HFF-Myc (cell line): ENCODE data around the gene YDJC.
"Not testable (repeated sequence)": the region's sequence is repeated elsewhere in the genome, so short reads cannot be mapped to it uniquely, and the experiment has no call there.

Experiments used
- DNase-seq: peaks from one replicate; pipeline ENCODE4 v3.0.0-alpha.2; 2011; ENCODE audit warnings: low read depth; ENCODE audit errors: extremely low read depth
- H3K4me3 ChIP-seq: replicated peaks from 2 replicates; pipeline ENCODE4 v1.5.1; 2011; ENCODE audit warnings: low read depth, mild to moderate bottlenecking, control low read depth, low read length
- TF ChIP-seq, protein P1 (sequence below): IDR thresholded peaks from 2 replicates; pipeline ENCODE4 v1.5.1; 2012; ENCODE audit warnings: mild to moderate bottlenecking, low read depth, low read length, control low read depth; ENCODE audit errors: missing control alignments

The YDJC gene

DNA sequence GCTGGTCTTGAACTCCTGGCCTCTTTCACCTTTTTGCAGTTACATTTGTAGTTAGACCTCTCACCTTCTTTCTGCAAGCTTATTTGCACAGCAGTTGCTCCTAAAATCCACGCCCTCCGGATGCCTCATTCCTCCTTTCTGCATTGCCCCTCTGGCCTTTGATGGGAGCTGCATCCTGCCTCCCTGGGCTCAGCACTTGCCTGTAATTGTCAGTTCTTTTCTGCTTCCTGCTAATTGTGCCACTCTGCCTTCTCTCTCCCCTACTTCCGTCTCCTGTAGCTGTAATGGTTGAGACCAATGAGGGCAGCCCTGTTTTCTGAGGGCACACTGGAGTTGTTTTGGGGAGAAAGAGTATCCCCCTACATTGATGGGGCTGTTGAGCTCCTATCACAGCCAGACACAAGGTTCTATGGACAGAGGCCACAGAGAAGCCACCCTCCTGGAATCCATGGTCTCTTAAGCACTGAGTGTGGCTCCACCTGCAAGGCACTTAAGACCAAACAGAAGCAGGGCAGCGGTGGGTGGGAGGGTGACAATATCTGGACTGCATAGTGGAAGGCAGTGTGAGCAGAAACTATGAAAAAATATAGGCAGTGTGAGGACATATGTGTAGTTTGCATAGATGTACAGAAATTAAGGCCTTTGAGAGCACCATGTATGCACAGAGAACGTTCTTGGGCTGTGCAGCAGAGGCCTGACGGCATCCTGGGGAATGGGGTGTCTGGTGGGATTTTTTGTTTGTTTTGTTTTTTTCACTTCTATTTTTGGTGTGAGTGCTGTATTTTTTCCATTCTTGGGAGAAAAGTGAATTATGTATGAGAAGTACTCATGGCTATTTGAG, 30.5 kb downstream of the YDJC start:
- H3K4me3 ChIP-seq, result no peak overlapping the region
- TF ChIP-seq, protein P1, sequence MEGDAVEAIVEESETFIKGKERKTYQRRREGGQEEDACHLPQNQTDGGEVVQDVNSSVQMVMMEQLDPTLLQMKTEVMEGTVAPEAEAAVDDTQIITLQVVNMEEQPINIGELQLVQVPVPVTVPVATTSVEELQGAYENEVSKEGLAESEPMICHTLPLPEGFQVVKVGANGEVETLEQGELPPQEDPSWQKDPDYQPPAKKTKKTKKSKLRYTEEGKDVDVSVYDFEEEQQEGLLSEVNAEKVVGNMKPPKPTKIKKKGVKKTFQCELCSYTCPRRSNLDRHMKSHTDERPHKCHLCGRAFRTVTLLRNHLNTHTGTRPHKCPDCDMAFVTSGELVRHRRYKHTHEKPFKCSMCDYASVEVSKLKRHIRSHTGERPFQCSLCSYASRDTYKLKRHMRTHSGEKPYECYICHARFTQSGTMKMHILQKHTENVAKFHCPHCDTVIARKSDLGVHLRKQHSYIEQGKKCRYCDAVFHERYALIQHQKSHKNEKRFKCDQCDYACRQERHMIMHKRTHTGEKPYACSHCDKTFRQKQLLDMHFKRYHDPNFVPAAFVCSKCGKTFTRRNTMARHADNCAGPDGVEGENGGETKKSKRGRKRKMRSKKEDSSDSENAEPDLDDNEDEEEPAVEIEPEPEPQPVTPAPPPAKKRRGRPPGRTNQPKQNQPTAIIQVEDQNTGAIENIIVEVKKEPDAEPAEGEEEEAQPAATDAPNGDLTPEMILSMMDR, result no peak
- DNase-seq, result no peak

DNA sequence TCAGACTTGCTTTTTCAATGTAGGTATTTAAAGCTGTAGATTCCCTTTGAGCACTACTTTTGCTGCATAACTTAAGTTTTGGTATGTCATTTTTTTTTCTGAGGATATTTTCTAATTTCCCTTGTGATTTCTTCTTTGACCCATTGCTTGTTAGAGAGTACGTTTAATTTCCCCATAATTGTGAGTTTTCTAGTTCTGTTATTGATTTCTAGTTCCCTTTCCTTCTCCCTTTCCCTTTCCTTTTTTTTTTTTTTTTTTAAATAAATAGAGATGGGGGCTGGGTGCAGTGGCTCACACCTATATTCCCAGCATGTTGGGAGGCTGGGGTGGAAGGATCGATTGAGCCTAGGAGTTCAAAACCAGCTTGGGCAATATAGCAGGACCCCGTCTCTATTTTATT, 31.5 kb downstream of the YDJC start:
- TF ChIP-seq, protein P1, result no peak
- no peak overlapping the region for H3K4me3 ChIP-seq
- DNase-seq, result no peak

DNA sequence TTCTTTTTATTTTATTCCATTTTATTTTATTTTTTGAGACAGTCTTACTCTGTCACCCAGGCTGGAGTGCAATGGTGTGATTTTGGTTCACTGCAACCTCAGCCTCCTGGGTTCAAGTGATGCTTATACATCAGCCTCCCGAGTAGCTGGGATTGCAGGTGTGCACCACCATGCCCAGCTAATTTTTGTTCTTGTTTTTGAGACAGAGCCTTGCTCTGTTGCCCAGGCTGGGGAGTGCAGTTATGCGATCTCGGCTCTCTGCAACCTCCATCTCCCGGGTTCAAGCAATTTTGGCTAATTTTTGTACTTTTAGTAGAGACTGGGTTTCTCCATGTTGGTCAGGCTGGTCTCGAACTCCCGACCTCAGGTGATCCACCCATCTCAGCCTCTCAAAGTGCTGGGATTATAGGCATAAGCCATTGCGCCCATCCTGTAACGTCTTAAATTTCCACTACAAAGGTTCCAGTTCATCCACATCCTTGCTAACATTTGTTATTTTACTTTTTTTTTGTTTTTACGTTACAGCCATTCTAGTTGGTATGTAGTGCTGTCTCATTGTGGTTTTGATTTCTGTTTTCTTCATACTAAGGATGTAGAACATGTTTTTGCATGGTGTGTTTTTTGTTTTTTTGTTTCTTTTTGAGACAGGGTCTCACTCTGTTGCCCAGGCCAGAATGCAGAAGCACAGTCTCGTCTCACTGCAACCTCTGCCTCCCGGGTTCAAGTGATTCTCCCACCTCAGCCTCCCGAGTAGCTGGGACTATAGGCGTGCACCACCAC, 33.3 kb downstream of the YDJC start:
- not testable (repeated sequence) for H3K4me3 ChIP-seq, DNase-seq

DNA sequence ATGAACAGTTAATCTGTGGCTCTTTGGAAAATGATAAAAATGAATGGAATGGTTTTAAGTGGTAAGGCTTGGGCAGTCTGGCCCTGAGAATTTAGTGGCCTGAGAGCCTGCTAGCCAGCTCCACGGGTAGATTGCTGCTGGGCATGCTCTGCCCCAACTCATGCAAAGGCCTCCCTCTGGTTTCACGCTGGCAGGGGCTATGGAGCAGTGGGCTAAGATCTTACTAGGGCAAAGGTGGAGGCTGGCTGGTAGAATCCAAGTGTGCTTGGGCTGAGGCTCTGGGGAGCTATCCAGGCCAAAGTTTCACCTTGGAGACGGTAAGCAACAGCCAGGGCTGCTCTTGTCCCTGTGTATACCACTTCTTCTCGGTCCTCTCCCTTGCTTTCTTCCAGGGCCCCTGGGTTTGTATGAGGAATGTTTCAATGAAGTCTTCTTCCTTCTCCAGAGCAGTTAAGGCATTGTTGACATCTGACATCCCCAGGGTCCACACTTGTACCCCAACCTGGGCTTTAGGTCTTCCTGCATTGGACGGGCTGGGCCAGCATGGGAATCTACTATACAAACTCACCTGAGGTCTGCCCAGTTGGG, 34.9 kb downstream of the YDJC start:
- no peak for DNase-seq
- no peak overlapping the region for H3K4me3 ChIP-seq
- TF ChIP-seq, protein P1, result no peak

DNA sequence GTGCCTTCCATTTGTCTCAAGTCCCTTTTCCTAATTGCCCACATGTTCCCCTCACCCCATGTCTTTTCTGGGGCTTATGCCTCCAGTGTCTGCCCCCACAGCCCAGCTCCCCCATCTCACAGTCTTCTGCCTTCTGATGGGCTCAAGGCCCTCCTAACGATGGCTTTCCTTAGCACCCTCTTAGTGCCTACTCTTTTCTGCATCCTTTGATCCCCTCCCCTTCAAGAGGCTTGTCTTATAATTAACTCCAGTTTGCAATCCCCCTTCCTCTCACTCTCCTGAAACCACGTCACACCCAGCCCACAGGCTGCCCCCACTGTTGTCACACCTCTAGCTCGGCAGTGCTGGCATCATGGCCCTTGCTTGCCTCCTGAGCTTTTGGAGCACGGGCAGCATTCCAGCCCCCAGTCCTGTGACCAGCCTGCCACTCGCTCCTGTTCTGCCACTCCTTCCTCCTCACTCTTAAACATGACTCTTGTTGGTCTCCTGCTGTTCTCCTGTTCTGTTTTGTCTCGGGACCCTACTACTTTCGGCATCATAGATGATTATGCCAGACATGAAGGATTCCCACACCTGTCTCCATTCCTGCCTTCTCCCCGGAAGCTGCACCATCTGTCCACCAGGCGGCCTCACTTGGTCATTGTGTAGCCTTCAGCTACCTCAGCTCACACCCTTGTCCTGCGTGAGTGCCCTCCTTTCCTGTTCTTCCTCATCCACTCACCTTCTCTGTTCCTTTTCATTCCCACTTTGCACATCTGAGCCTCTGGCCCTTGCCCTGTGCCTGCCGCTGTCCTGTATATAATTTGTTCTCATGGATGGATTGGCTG, 36.2 kb downstream of the YDJC start:
- no peak overlapping the region for H3K4me3 ChIP-seq
- TF ChIP-seq, protein P1, result peak; percentile 46
- no peak for DNase-seq

DNA sequence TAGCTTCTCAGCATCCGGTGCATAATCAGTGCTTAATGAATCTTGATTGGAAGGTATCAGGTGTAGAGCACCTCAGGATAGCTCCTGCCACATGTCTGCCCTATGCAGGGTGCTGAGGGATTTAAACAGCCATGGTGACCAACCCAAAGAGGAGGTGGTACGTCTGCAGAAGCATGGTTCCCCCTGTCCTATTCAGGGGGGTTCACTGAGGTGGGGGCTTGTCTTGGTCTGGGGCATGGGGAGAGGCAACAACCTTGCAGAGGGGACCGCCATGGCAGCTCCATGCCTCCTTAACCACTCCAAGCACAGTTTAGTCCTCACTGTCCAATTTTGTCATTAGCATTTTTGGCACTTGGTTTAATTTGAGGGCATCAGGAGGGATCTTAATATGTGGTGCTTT, 37.4 kb downstream of the YDJC start:
- H3K4me3 ChIP-seq, result no peak overlapping the region
- no peak for DNase-seq
- TF ChIP-seq, protein P1, result no peak
